ENCODE measurements around the gene HNRNPC.
"Not testable (repeated sequence)": the region's sequence is repeated elsewhere in the genome, so short reads cannot be mapped to it uniquely, and the experiment has no call there.

HNRNPC gene

DNA sequence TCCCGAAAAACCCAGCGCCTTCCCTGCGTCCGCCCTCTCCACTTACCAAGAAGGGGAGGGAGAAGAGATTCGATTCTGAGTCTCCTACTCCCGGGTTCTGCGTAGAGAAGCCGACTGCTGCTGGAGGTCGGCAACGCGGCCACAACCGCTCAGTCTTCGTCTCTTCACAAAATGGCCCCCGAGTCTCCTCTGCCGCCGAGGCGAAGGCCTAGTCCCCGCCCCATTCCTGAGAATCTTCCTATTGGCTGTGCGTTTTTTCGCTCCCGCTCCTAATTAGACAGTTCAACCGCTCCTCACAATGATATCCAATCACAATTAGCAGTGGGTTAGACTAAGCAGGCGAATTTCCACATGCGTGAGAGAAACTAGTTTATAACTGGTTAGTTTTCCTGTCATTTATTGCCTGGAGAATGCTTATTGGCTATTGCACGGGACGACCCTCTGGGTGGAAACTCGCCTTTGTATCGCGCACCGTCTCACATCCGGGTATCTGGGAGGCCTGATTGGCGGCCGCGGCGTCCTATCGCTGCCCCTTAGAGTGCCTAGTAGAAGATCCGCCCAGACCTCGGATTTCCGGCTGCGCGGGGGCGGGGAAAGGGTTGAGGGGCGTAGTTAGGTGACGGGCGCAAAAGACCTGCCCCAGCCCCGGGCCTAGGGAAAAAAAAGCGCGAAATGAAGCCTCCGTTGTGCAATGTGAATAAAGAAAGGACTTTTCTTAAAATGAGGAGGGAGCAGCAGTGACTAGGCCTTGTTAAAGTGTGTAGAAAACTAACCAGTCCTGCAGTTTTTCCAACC is at the start of gene HNRNPC:
Gene HNRNPC (minus strand): TSS at position 191 of the 795 bp plus-strand sequence. CDS start 35,249 bp downstream, outside the sequence.
- peak; percentile 100 for DNase-seq

GRCh38 chr14:21317398-21317797 is 48.2 kb upstream of the HNRNPC start:
- no peak for DNase-seq

DNA sequence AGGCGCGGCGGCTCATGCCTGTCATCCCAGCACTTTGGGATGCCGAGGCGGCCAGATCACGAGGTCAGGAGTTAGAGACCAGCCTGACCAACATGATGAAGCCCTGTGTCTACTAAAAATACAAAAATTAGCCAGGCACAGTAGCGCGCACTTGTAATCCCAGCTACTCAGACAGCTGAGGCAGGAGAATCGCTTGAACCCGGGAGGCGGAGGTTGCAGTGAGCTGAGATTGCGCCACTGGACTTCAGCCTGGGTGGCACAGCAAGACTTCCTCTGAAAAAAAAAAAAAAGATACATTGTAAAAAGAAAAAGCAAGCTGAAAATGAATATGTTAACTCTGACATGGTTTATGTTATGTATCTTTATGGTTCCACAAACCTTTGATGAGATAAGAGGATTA is 44.3 kb upstream of the HNRNPC start:
- DNase-seq: no peak

DNA sequence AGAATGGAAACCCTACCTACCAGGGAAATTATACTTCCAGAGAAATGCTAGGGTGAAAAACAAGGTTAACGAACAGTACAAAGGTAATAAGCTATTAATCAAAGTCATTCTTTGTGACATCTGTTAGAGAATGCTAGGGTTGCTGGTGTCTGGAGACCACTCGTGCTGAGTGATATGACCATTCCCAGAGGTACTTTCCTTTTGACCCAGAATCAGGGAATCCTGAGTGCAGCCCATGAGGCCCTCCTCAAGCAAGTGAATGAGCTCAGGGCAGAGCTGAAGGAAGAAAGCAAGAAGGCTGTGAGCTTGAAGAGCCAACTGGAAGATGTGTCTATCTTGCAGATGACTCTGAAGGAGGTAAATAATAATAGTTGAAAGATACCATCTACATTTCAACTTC is 42.4 kb upstream of the HNRNPC start:
- no peak for DNase-seq

- no peak for DNase-seq
These were observed 40.7 kb upstream of the HNRNPC start for GRCh38 chr14:21309956-21310355.

DNA sequence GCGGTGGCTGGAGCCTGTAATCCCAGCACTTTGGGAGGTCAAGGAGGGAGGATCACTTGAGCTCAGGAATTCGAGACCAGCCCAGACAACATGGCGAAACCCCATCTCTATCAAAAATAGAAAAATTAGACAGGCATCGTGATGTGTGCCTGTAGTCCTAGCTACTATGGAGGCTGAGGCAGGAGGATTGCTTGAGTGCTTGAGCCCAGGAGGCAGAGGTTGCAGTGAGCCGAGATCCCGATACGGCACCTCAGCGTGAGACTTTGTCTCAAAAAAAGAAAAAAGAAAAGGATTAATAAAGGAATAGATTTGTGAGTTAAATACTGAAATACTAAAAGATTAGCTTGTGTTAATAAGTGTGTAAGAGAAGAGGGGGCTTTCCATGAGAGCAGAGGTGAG is 40.0 kb upstream of the HNRNPC start:
- DNase-seq: no peak

GRCh38 chr14:21308479-21309237 is 39.4 kb upstream of the HNRNPC start:
- DNase-seq: peak; percentile 90

- no peak for DNase-seq
These were observed 38.9 kb upstream of the HNRNPC start for GRCh38 chr14:21308132-21308478.

GRCh38 chr14:21307637-21308036 is 38.4 kb upstream of the HNRNPC start:
- DNase-seq: no peak

GRCh38 chr14:21302836-21303140 is 33.5 kb upstream of the HNRNPC start:
- DNase-seq: not testable (repeated sequence)

GRCh38 chr14:21302013-21302835 is 33.0 kb upstream of the HNRNPC start:
- DNase-seq: no peak

DNA sequence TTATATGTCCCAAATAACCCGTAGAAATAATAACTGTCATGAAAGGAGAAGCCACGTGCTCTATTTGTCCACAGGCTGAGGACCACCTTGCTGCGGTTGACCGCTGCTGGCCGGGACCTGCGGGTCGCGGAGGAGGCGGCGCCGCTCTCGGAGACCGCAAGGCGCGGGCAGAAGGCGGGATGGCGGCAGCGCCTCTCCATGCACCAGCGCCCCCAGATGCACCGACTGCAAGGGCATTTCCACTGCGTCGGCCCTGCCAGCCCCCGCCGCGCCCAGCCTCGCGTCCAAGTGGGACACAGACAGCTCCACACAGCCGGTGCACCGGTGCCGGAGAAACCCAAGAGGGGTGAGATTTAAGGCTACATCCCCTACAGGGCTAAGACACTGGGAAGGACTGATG is 31.6 kb upstream of the HNRNPC start:
- peak; percentile 33 for DNase-seq

- DNase-seq: no peak
These were observed 30.4 kb upstream of the HNRNPC start for GRCh38 chr14:21299562-21300130.

DNA sequence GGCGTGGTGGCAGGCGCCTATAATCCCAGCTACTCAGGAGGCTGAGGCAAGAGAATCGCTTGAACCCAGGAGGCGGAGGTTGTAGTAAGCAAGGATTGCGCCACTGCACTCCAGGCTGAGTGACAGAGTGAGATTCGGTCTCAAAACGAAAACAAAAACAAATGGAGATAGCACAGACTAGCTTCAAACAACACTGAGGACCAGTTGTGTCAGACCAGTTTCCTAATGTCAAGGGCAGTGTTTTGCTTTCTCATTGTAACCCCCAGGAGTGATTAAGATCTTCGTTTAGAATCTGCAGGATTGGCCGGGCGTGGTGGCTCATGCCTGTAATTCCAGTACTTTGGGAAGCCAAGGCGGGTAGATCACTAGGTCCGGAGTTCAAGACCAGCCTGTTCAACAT is 29.1 kb upstream of the HNRNPC start:
- DNase-seq: no peak

- DNase-seq: not testable (repeated sequence)
These were observed 24.8 kb upstream of the HNRNPC start for GRCh38 chr14:21294026-21294425.

GRCh38 chr14:21287168-21287567 is 17.9 kb upstream of the HNRNPC start:
- no peak for DNase-seq

GRCh38 chr14:21286516-21286915 is 17.3 kb upstream of the HNRNPC start:
- not testable (repeated sequence) for DNase-seq

- not testable (repeated sequence) for DNase-seq
These were observed 12.7 kb upstream of the HNRNPC start for GRCh38 chr14:21281917-21282316.

DNA sequence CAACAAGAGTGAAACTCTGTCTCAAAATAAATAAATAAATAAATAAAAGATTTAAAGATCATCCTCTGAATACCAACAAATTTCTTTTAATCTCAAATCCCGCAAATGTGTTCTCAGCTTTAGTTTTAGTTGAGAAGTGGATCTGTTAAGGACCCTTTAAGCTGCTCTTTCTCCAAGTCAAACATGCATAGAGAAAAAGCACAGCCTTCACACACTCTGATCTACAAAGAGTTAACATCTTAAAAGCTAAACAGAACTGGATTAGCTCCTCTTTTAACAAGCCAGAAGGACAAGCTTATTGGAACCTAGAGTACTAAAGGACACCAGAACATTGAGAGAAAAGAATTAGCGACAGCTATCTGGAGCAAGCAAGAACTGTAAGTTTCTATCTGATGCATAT is 10.5 kb upstream of the HNRNPC start, which contains the start of gene RPGRIP1:
Gene RPGRIP1 (plus strand): TSS at position 301 of the 400 bp plus-strand sequence. CDS start 7,894 bp downstream, outside the sequence.
- DNase-seq: no peak

DNA sequence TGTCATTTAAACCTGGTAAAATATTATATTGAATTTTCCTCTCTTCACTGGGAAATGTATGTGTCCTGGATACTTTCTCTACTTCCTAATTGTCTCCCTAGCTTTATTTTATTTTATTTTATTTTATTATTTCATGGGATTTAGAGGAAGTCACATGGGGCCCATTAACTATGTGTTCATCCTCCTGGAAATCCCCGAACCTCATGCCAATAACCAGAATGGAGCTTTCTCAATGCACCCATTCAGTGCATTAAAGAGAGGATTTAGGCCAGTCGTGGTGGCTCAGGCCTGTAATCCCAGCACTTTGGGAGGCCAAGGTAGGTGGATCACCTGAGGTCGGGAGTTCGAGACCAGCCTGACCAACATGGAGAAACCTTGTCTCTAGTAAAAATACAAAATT is 9.4 kb upstream of the HNRNPC start:
- no peak for DNase-seq

GRCh38 chr14:21275261-21275858 is 6.1 kb upstream of the HNRNPC start:
- DNase-seq: no peak

GRCh38 chr14:21272661-21273060 is 3.4 kb upstream of the HNRNPC start:
- not testable (repeated sequence) for DNase-seq

Measured in CD4-positive, alpha-beta T cell treated with Interleukin-10 for 1 hour (primary cell).